ENCODE data around the gene NEGR1. TPM values are rescaled to one million over a fixed set of nuclear protein-coding genes. Genes with fewer than 3 reads are reported as not detected.

The NEGR1 gene
- total and polyA plus RNA-seq, 7 donors = 1.3 to 10.2 (median 2.2) TPM

- ATAC-seq = no peak
- Histone ChIP-seq H3K9me3 (no peaks in the 10 kb centered on the region), H3K27me3 (ENCODE audit: insufficient read depth in 3 of 3, low read length in 2 of 3) (no peaks in the 10 kb centered on the region), H3K4me1 (no peaks in the 10 kb centered on the region), H3K36me3 (ENCODE audit: insufficient read depth in 1 of 2, low read depth in 1 of 2) (no peaks in the 10 kb centered on the region), H3K4me3 (no peak overlapping the region), H3K27ac (no peak overlapping the region)
- no peak for TF ChIP-seq CTCF (IDR thresholded peaks at IDR 0.05)
- intact Hi-C loops (cut with DNase I) = no loop called here
- DNase-seq = no peak
Observed at GRCh38 chr1:71666609-71667008, 615.7 kb downstream of the NEGR1 start.

GRCh38 chr1:71660411-71660810 is 621.9 kb downstream of the NEGR1 start:
- no peak overlapping the region for H3K27ac ChIP-seq
- no peak for TF ChIP-seq CTCF (IDR thresholded peaks at IDR 0.05)
- ATAC-seq (no peak), DNase-seq (no peak)
- H3K36me3 ChIP-seq (ENCODE audit: insufficient read depth in 1 of 2, low read depth in 1 of 2) = no peaks in the 10 kb centered on the region
- 78 to 87% (median 82%) methylated on average over 4 of the region's 4 CpGs for WGBS, 3 donors
- no peaks in the 10 kb centered on the region for H3K4me1 ChIP-seq
- no peaks in the 10 kb centered on the region for H3K9me3 ChIP-seq
- H3K4me3 ChIP-seq = no peak overlapping the region
- no peaks in the 10 kb centered on the region for H3K27me3 ChIP-seq (ENCODE audit: insufficient read depth in 3 of 3, low read length in 2 of 3)
- intact Hi-C loops (cut with DNase I) = no loop called here

GRCh38 chr1:71657891-71658679 is 624.3 kb downstream of the NEGR1 start:
- intact Hi-C loops (cut with DNase I) = no loop called here
- WGBS, 3 donors = 27 to 32% (median 30%) methylated on average over 4 of the region's 4 CpGs
- Histone ChIP-seq H3K9me3 (no peaks in the 10 kb centered on the region), H3K4me3 (no peak overlapping the region), H3K36me3 (ENCODE audit: insufficient read depth in 1 of 2, low read depth in 1 of 2) (no peaks in the 10 kb centered on the region), H3K27me3 (ENCODE audit: insufficient read depth in 3 of 3, low read length in 2 of 3) (no peaks in the 10 kb centered on the region), H3K4me1 (no peaks in the 10 kb centered on the region), H3K27ac (no peak overlapping the region)
- TF ChIP-seq CTCF (IDR thresholded peaks at IDR 0.05) = no peak
- DNase-seq = no peak
- no peak for ATAC-seq

GRCh38 chr1:71656902-71657301 is 625.4 kb downstream of the NEGR1 start:
- Histone ChIP-seq H3K27ac (no peak overlapping the region), H3K4me3 (no peak overlapping the region), H3K4me1 (no peaks in the 10 kb centered on the region), H3K27me3 (ENCODE audit: insufficient read depth in 3 of 3, low read length in 2 of 3) (no peaks in the 10 kb centered on the region), H3K36me3 (ENCODE audit: insufficient read depth in 1 of 2, low read depth in 1 of 2) (no peaks in the 10 kb centered on the region), H3K9me3 (no peaks in the 10 kb centered on the region)
- no peak for DNase-seq
- intact Hi-C loops (cut with DNase I) = no loop called here
- no peak for TF ChIP-seq CTCF (IDR thresholded peaks at IDR 0.05)
- no peak for ATAC-seq
- WGBS, 3 donors = 72 to 79% (median 79%) methylated on average over 1 of the region's 1 CpG

- no peaks in the 10 kb centered on the region for H3K27me3 ChIP-seq (ENCODE audit: insufficient read depth in 3 of 3, low read length in 2 of 3)
- no peak overlapping the region for H3K4me3 ChIP-seq
- no peak overlapping the region for H3K27ac ChIP-seq
- TF ChIP-seq CTCF (IDR thresholded peaks at IDR 0.05) = no peak
- DNase-seq = no peak
- H3K4me1 ChIP-seq = no peaks in the 10 kb centered on the region
- no peaks in the 10 kb centered on the region for H3K9me3 ChIP-seq
- 50 to 73% (median 61%) methylated on average over 2 of the region's 2 CpGs for WGBS, 3 donors
- intact Hi-C loops (cut with DNase I) = no loop called here
- no peaks in the 10 kb centered on the region for H3K36me3 ChIP-seq (ENCODE audit: insufficient read depth in 1 of 2, low read depth in 1 of 2)
- no peak for ATAC-seq
Observed at GRCh38 chr1:71655604-71656003, 626.7 kb downstream of the NEGR1 start.

Data from psoas muscle (tissue), 8 donors.